Ishikawa (cell line): Measurements from ENCODE around the gene MCU.

Experiments
- CEBPB ChIP-seq: IDR thresholded peaks from 2 replicates; pipeline ENCODE4 v1.6.1; 2012
- CREB1 ChIP-seq: IDR thresholded peaks from 2 replicates; pipeline ENCODE4 v1.6.1; 2012; ENCODE audit warnings: low read depth
- EGR1 ChIP-seq: IDR thresholded peaks from 2 replicates; pipeline ENCODE4 v1.6.1; 2012
- EP300 ChIP-seq: IDR thresholded peaks from 2 replicates; pipeline ENCODE4 v1.6.1; 2012; ENCODE audit warnings: borderline replicate concordance
- FOXM1 ChIP-seq: IDR thresholded peaks from 2 replicates; pipeline ENCODE4 v1.6.1; 2012; ENCODE audit warnings: low read depth, borderline replicate concordance
- NFIC ChIP-seq: IDR thresholded peaks from 2 replicates; pipeline ENCODE4 v1.6.1; 2012
- RAD21 ChIP-seq: IDR thresholded peaks from 2 replicates; pipeline ENCODE4 v1.6.1; 2012; ENCODE audit warnings: low read depth
- TAF1 ChIP-seq: IDR thresholded peaks from 2 replicates; pipeline ENCODE4 v1.6.1; 2012; ENCODE audit warnings: low read depth, mild to moderate bottlenecking
- TCF12 ChIP-seq: IDR thresholded peaks from 2 replicates; pipeline ENCODE4 v1.6.1; 2012; ENCODE audit warnings: low read depth
- TEAD4 ChIP-seq: IDR thresholded peaks from 2 replicates; pipeline ENCODE4 v1.6.1; 2012
- YY1 ChIP-seq: IDR thresholded peaks from 2 replicates; pipeline ENCODE4 v1.6.1; 2012; ENCODE audit warnings: low read depth
- ZBTB7A ChIP-seq: IDR thresholded peaks from 2 replicates; pipeline ENCODE4 v1.6.1; 2012; ENCODE audit warnings: low read depth
- TF ChIP-seq, protein P1 (sequence below): IDR thresholded peaks from 2 replicates; pipeline ENCODE4 v1.6.1; 2012
- TF ChIP-seq, protein P2 (sequence below): IDR thresholded peaks from 2 replicates; pipeline ENCODE4 v1.6.1; 2012; ENCODE audit warnings: low read depth, mild to moderate bottlenecking
- TF ChIP-seq, protein P3 (sequence below): IDR thresholded peaks from 2 replicates; pipeline ENCODE4 v1.6.1; 2012

The MCU gene

DNA sequence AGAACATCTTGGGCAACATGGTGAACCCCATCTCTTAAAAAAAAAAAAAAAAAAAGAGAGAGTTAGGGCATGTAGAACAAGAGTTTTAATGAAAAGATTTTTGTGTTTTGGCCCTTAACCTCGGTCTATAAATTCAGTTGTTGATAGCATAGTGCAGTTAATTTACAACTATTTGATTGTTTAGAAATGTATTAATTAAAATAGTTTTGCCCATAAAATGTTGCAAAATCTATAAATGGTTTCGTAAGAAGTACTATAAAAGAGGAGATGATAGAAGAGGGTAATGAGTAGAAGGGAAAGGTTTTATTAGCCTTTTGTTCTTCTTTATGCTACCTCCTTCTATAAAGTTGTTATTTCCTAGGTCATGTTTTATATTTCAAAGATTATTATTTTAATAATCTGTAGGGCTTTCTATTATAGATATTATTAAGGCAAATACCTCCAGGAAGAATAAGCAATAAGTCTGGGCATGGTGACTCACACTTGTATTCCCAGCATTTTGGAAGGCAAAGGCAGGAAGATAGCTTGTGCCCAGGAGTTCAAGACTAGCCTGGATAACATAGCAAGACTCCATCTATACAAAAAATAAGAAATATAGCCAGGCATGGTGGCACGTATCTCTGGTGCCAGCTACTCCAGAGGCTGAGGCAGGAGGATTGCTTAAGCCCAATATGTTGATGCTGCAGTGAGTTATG lies 73.3 kb downstream of the MCU start:
- no peak for TF ChIP-seq ZBTB7A
- TF ChIP-seq TEAD4, result no peak
- TF ChIP-seq, protein P1, sequence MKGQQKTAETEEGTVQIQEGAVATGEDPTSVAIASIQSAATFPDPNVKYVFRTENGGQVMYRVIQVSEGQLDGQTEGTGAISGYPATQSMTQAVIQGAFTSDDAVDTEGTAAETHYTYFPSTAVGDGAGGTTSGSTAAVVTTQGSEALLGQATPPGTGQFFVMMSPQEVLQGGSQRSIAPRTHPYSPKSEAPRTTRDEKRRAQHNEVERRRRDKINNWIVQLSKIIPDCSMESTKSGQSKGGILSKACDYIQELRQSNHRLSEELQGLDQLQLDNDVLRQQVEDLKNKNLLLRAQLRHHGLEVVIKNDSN, result no peak
- TF ChIP-seq NFIC, result no peak
- no peak for TF ChIP-seq CREB1
- TF ChIP-seq YY1, result no peak
- no peak for TF ChIP-seq TAF1
- no peak for TF ChIP-seq EGR1
- TF ChIP-seq, protein P2, sequence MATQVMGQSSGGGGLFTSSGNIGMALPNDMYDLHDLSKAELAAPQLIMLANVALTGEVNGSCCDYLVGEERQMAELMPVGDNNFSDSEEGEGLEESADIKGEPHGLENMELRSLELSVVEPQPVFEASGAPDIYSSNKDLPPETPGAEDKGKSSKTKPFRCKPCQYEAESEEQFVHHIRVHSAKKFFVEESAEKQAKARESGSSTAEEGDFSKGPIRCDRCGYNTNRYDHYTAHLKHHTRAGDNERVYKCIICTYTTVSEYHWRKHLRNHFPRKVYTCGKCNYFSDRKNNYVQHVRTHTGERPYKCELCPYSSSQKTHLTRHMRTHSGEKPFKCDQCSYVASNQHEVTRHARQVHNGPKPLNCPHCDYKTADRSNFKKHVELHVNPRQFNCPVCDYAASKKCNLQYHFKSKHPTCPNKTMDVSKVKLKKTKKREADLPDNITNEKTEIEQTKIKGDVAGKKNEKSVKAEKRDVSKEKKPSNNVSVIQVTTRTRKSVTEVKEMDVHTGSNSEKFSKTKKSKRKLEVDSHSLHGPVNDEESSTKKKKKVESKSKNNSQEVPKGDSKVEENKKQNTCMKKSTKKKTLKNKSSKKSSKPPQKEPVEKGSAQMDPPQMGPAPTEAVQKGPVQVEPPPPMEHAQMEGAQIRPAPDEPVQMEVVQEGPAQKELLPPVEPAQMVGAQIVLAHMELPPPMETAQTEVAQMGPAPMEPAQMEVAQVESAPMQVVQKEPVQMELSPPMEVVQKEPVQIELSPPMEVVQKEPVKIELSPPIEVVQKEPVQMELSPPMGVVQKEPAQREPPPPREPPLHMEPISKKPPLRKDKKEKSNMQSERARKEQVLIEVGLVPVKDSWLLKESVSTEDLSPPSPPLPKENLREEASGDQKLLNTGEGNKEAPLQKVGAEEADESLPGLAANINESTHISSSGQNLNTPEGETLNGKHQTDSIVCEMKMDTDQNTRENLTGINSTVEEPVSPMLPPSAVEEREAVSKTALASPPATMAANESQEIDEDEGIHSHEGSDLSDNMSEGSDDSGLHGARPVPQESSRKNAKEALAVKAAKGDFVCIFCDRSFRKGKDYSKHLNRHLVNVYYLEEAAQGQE, result no peak
- no peak for TF ChIP-seq FOXM1
- TF ChIP-seq RAD21, result no peak
- TF ChIP-seq CEBPB, result no peak
- TF ChIP-seq, protein P3, sequence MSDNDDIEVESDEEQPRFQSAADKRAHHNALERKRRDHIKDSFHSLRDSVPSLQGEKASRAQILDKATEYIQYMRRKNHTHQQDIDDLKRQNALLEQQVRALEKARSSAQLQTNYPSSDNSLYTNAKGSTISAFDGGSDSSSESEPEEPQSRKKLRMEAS, result no peak
- TF ChIP-seq EP300, result no peak

DNA sequence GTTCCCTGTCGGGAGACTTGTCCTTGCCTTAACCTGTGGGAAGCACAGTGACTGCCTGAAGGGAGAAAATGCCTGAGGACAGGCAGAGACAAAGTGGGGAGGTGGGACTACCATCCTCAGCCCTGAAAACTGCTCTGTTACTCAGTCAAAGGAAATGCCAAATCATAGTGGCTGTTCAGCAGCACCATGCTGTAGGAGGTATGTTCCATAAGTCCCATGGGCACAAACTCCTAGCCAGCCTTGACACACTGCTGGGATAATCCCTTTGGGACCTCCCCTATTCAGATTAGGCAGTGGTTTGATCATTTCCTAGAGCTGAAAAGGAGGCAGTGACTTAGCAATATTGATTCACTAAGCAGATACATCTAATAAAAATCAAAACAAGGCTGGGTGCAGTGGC lies 80.1 kb downstream of the MCU start:
- TF ChIP-seq, protein P3, result no peak
- TF ChIP-seq RAD21, result no peak
- TF ChIP-seq, protein P1, result no peak
- no peak for TF ChIP-seq FOXM1
- TF ChIP-seq TAF1, result no peak
- TF ChIP-seq, protein P2, result no peak
- TF ChIP-seq TCF12, result no peak

DNA sequence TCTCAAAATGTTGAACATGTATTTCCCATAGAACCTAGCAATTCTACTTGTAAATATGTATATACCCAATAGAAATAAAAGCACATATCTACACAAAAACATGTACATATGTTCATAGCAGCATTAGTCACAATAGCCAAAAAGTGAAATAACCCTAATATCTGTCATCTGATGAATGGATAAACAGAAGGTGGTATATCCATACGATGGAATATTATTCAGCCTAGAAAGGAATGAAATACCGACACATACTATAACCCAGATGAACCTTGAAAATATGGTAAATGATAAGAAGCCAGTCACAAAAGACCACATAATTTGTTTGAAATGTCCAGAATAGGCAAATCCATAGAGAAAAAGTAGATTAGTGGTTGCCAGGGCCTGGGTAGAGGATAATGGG lies 87.9 kb downstream of the MCU start:
- TF ChIP-seq EGR1 (no peak), CREB1 (no peak), ZBTB7A (no peak), TAF1 (no peak)
- TF ChIP-seq, protein P3, result no peak

DNA sequence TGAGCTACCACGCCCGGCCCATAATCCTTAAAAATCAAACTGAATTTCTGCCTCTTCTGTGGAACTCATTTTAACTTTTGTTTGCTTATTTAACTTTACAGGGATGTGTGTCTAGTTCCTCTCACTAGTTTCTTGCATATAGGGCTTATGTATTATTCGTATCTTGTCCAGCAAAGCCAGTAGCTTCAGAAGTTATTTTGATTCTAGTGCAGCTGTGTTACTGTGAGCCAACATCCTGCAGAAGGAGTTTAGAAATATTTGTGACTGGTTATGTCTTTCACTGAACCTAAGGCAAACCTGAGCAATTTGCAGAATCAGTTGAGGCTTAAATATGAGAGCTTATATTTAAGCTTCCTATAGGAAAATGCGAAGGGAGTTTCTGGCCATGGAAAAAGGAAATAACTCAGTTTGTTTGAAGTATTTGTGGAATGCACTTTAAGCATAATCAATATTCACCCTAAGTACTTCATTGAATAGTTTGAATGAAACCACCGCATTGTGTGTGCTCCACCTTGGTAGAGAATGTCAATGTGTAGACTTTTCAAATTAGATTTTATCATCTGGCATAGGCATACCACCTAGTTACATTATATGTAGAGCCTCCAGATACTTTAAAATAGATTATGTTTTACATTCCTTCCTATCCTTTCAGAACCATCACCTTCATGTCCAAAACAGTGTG lies 90.8 kb downstream of the MCU start:
- TF ChIP-seq, protein P1, result no peak
- no peak for TF ChIP-seq EP300

DNA sequence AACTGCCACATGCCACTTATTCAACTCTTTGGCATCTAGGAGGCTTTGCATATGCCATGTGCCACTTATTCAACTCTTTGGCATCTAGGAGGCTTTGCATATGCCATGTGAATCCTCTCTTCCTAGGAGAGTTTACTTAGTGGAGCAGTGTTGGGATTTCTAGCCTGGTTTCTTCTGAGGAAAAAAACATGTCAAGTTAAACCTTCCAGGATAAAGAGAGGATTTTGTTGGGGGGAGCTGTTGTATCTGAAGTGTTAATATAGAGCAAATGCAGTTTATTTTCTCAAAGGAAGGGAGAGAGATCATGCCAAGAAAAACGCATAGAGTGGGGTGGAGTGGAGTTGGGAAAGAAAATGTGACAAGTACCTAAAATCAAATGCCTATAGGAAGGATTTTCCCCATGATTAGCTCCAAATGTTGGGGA lies 91.5 kb downstream of the MCU start:
- TF ChIP-seq, protein P3, result no peak
- TF ChIP-seq, protein P2, result no peak
- TF ChIP-seq CEBPB, result no peak
- TF ChIP-seq FOXM1, result no peak
- no peak for TF ChIP-seq NFIC
- TF ChIP-seq, protein P1, result no peak
- no peak for TF ChIP-seq TAF1
- no peak for TF ChIP-seq EGR1
- TF ChIP-seq ZBTB7A, result no peak
- TF ChIP-seq CREB1, result no peak
- no peak for TF ChIP-seq EP300
- no peak for TF ChIP-seq TCF12
- TF ChIP-seq TEAD4, result no peak
- no peak for TF ChIP-seq RAD21
- TF ChIP-seq YY1, result no peak
